Measurements from ENCODE around the gene ACVR1B.

GRCh38 chr12:52006726-52007157, 55.2 kb downstream of the ACVR1B start, which contains the start of gene TAMALIN:
- TF ChIP-seq POLR2A (IDR thresholded peaks at IDR 0.05; ENCODE audit: low read depth, low read length) (no peak), PAX5 (IDR thresholded peaks at IDR 0.05; ENCODE audit: insufficient read depth, low read length, severe bottlenecking) (no peak), POLR2AphosphoS5 (IDR thresholded peaks at IDR 0.05; ENCODE audit: low read depth, low read length) (no peak), SPI1 (IDR thresholded peaks at IDR 0.05; ENCODE audit: low read depth, low read length) (no peak), TAF1 (IDR thresholded peaks at IDR 0.05; ENCODE audit: low read depth, low read length) (no peak)

Data from GM12891 (cell line).